HL-60/S4 treated with retinoic acid at 250 ng/mL for 4 days and 3 days (cell line): ENCODE measurements around the gene MPP2.
"Not testable (repeated sequence)": the region's sequence is repeated elsewhere in the genome, so short reads cannot be mapped to it uniquely, and the experiment has no call there.

Source experiments
- in situ Hi-C: fragments of 300-500 bp; cut with MboI; formaldehyde crosslinking; loops from 2 replicates; pipeline ENCODE4 v1.7.0; 2022; ENCODE audit warnings: low sequenced_read_pairs

MPP2 gene

GRCh38 chr17:43852571-43852970 is 54.8 kb downstream of the MPP2 start:
- in situ Hi-C loops: no loop called here

- in situ Hi-C loops: no loop called here
Observed at GRCh38 chr17:43849116-43849515, 58.2 kb downstream of the MPP2 start.

- in situ Hi-C loops: no loop called here
Observed at GRCh38 chr17:43848601-43849000, 58.7 kb downstream of the MPP2 start.

GRCh38 chr17:43846963-43847371 is 60.4 kb downstream of the MPP2 start, which contains the start of gene CD300LG:
CD300LG (plus strand) TSS chr17:43847176; CDS start chr17:43847217, 41 bp downstream.
- in situ Hi-C loops: no loop called here

GRCh38 chr17:43846221-43846712 is 61.1 kb downstream of the MPP2 start:
- in situ Hi-C loops: no loop called here

- in situ Hi-C loops: no loop called here
Observed at GRCh38 chr17:43845766-43846165, 61.6 kb downstream of the MPP2 start.

- in situ Hi-C loops: no loop called here
Observed at GRCh38 chr17:43844241-43844640, 63.1 kb downstream of the MPP2 start.

GRCh38 chr17:43842975-43843325 is 64.4 kb downstream of the MPP2 start:
- in situ Hi-C loops: no loop called here

- in situ Hi-C loops: not testable (repeated sequence)
Observed at GRCh38 chr17:43842091-43842974, 65.0 kb downstream of the MPP2 start.

GRCh38 chr17:43841282-43841681 is 66.1 kb downstream of the MPP2 start:
- in situ Hi-C loops: no loop called here

- in situ Hi-C loops: no loop called here
Observed at GRCh38 chr17:43840814-43841213, 66.5 kb downstream of the MPP2 start.

GRCh38 chr17:43839670-43840108 is 67.6 kb downstream of the MPP2 start:
- in situ Hi-C loops: no loop called here

- in situ Hi-C loops: no loop called here
Observed at GRCh38 chr17:43834106-43834505, 73.2 kb downstream of the MPP2 start.

GRCh38 chr17:43832976-43833829 is 74.1 kb downstream of the MPP2 start, which contains the start of gene MPP3:
MPP3 (minus strand) TSS chr17:43833146; CDS start chr17:43831906, 1,240 bp downstream.
- in situ Hi-C loops: no loop called here

- in situ Hi-C loops: no loop called here
Observed at GRCh38 chr17:43832168-43832975, 75.0 kb downstream of the MPP2 start.

- in situ Hi-C loops: no loop called here
Observed at GRCh38 chr17:43831633-43832032, 75.7 kb downstream of the MPP2 start.

GRCh38 chr17:43830510-43831140 is 76.7 kb downstream of the MPP2 start:
- in situ Hi-C loops: no loop called here

- in situ Hi-C loops: no loop called here
Observed at GRCh38 chr17:43829738-43830137, 77.6 kb downstream of the MPP2 start.

- in situ Hi-C loops: no loop called here
Observed at GRCh38 chr17:43827596-43827995, 79.7 kb downstream of the MPP2 start.

GRCh38 chr17:43826206-43826605 is 81.1 kb downstream of the MPP2 start:
- in situ Hi-C loops: no loop called here
